Glutamatergic neuron (in vitro differentiated cells): ENCODE results near the gene PRKAR1B. TPM values are rescaled to one million over a fixed set of nuclear protein-coding genes. Genes with fewer than 3 reads are reported as not detected.
A peak's percentile ranks its signal among the peaks of the same experiment; 100 is the strongest.

Experiments used
- DNase-seq: peaks from one replicate; pipeline ENCODE4 v3.0.0; 2022
- H3K27ac Mint-ChIP-seq: one replicate; pipeline ENCODE4 v1.8.0; 2020; ENCODE audit warnings: mild to moderate bottlenecking, mixed read lengths, inconsistent platforms; ENCODE audit not compliant: unreplicated experiment
- H3K27me3 Mint-ChIP-seq: one replicate; pipeline ENCODE4 v1.8.0; 2020; ENCODE audit warnings: mild to moderate bottlenecking, moderate library complexity, mixed read lengths, inconsistent platforms; ENCODE audit not compliant: unreplicated experiment
- H3K36me3 Mint-ChIP-seq: one replicate; pipeline ENCODE4 v1.8.0; 2020; ENCODE audit warnings: mild to moderate bottlenecking, mixed read lengths, inconsistent platforms; ENCODE audit not compliant: unreplicated experiment
- H3K4me1 Mint-ChIP-seq: one replicate; pipeline ENCODE4 v1.8.0; 2020; ENCODE audit warnings: mild to moderate bottlenecking, low read depth, mixed read lengths, inconsistent platforms; ENCODE audit not compliant: unreplicated experiment
- H3K4me3 Mint-ChIP-seq: one replicate; pipeline ENCODE4 v1.8.0; 2020; ENCODE audit warnings: mild to moderate bottlenecking, mixed read lengths, inconsistent platforms; ENCODE audit not compliant: unreplicated experiment
- H3K9me3 Mint-ChIP-seq: one replicate; pipeline ENCODE4 v1.8.0; 2020; ENCODE audit warnings: mild to moderate bottlenecking, moderate library complexity, mixed read lengths, inconsistent platforms; ENCODE audit not compliant: unreplicated experiment
- CTCF ChIP-seq: fragments of 200-600 bp; sonication (generic); IDR thresholded peaks from one replicate; pipeline ENCODE4 v1.5.0; 2021; ENCODE audit not compliant: partially characterized antibody, unreplicated experiment
- total RNA-seq: library from RNA; stranded (reverse); fragmentation: NEBNext Ultra II Directional; extraction: Animal tissue kit (Norgen Biotek cat#: 25700); gene quantifications from one replicate; pipeline ENCODE4 v1.2.1, GENCODE V29; 2021; ENCODE audit not compliant: unreplicated experiment

The PRKAR1B gene
- total RNA-seq, 1 donor from 2014 or later, result 12.8 TPM

GRCh38 chr7:665736-666453 lies 61.2 kb downstream of the PRKAR1B start:
- Mint-ChIP-seq H3K27ac (no peak overlapping the region), H3K27me3 (peaks cover 2% of the 10 kb centered on the region), H3K9me3 (peaks cover 7% of the 10 kb centered on the region), H3K4me1 (no peaks in the 10 kb centered on the region), H3K4me3 (no peak overlapping the region), H3K36me3 (peaks cover 7% of the 10 kb centered on the region)
- no peak for TF ChIP-seq CTCF
- no peak for DNase-seq

GRCh38 chr7:664997-665735 lies 61.9 kb downstream of the PRKAR1B start:
- no peak overlapping the region for H3K4me3 Mint-ChIP-seq

GRCh38 chr7:664402-664775 lies 62.7 kb downstream of the PRKAR1B start:
- Mint-ChIP-seq H3K4me1 (no peaks in the 10 kb centered on the region), H3K4me3 (no peak overlapping the region), H3K27me3 (peaks cover 2% of the 10 kb centered on the region), H3K36me3 (peaks cover 7% of the 10 kb centered on the region), H3K27ac (no peak overlapping the region), H3K9me3 (peaks cover 7% of the 10 kb centered on the region)
- no peak for TF ChIP-seq CTCF
- no peak for DNase-seq

More at GRCh38 chr7:664997-665735, 61.9 kb downstream of the PRKAR1B start:
- Mint-ChIP-seq H3K9me3 (peaks cover 7% of the 10 kb centered on the region), H3K27ac (peak overlapping the region; percentile 3), H3K4me1 (no peaks in the 10 kb centered on the region), H3K27me3 (peaks cover 2% of the 10 kb centered on the region), H3K36me3 (peaks cover 7% of the 10 kb centered on the region)
- no peak for TF ChIP-seq CTCF
- no peak for DNase-seq

GRCh38 chr7:662576-662975 lies 64.5 kb downstream of the PRKAR1B start:
- Mint-ChIP-seq H3K27me3 (peaks cover 4% of the 10 kb centered on the region), H3K4me3 (no peak overlapping the region), H3K36me3 (no peaks in the 10 kb centered on the region), H3K27ac (no peak overlapping the region), H3K4me1 (no peaks in the 10 kb centered on the region), H3K9me3 (peaks cover 2% of the 10 kb centered on the region)
- TF ChIP-seq CTCF, result no peak
- DNase-seq, result no peak

- no peak for DNase-seq
- no peaks in the 10 kb centered on the region for H3K36me3 Mint-ChIP-seq
- no peaks in the 10 kb centered on the region for H3K4me1 Mint-ChIP-seq
- H3K4me3 Mint-ChIP-seq, result no peak overlapping the region
- no peak for TF ChIP-seq CTCF
- H3K9me3 Mint-ChIP-seq, result peaks cover 2% of the 10 kb centered on the region
- peaks cover 4% of the 10 kb centered on the region for H3K27me3 Mint-ChIP-seq
- H3K27ac Mint-ChIP-seq, result no peak overlapping the region
These were observed 67.1 kb downstream of the PRKAR1B start for GRCh38 chr7:659996-660395.
